ENCODE measurements around the gene HSD17B8.

GRCh38 chr6:33156561-33156960 lies 47.9 kb upstream of the HSD17B8 start:
- TF ChIP-seq CTCF (IDR thresholded peaks at IDR 0.05; ENCODE audit: low read depth, low read length) (no peak), EZH2phosphoT487 (IDR thresholded peaks at IDR 0.05; ENCODE audit: low read depth) (no peak)
